Breast epithelium (tissue), 3 donors: Measurements from ENCODE around the gene MSL1.

Source experiments
- POLR2AphosphoS5 ChIP-seq, 3 donors: sonication (generic); formaldehyde crosslinking; IDR thresholded peaks; one replicate each; pipeline ENCODE4 v1.6.1; 2017; ENCODE audit warnings: antibody characterized with exemption in 3 of 3
- TF ChIP-seq, protein P1 (sequence below), 3 donors: fragments of 450-650 bp; IDR thresholded peaks; one replicate each; pipeline ENCODE4 v1.5.1; 2016 to 2017; ENCODE audit warnings: antibody characterized with exemption in 3 of 3, mild to moderate bottlenecking in 3 of 3, moderate library complexity in 3 of 3

DNA sequence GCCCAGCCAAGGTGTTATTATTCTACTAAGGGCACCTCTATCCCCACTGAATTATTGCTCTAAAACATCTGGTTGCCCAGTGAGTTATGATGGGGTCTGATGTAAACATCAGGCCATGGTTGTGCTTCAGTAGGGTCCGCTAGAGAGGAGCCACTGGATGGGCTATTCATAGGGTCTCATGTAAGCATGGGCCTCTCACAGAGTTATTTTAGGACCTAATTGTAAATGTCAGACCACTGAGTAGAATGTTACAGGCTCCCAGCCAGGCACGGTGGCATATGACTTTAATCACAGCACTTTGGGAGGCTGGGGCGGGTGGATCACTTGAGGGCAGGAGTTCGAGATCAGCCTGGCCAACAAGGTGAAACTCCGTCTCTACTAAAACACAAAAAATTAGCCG, 60.8 kb downstream of the MSL1 start:
- TF ChIP-seq, protein P1, sequence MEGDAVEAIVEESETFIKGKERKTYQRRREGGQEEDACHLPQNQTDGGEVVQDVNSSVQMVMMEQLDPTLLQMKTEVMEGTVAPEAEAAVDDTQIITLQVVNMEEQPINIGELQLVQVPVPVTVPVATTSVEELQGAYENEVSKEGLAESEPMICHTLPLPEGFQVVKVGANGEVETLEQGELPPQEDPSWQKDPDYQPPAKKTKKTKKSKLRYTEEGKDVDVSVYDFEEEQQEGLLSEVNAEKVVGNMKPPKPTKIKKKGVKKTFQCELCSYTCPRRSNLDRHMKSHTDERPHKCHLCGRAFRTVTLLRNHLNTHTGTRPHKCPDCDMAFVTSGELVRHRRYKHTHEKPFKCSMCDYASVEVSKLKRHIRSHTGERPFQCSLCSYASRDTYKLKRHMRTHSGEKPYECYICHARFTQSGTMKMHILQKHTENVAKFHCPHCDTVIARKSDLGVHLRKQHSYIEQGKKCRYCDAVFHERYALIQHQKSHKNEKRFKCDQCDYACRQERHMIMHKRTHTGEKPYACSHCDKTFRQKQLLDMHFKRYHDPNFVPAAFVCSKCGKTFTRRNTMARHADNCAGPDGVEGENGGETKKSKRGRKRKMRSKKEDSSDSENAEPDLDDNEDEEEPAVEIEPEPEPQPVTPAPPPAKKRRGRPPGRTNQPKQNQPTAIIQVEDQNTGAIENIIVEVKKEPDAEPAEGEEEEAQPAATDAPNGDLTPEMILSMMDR (IDR thresholded peaks at IDR 0.05): no peak
- no peak for TF ChIP-seq POLR2AphosphoS5 (IDR thresholded peaks at IDR 0.05)
